Hematopoietic multipotent progenitor cell treated with erythropoietin and hydrocortisone succinate and interleukin-3 and kit ligand, for 15 days (in vitro differentiated cells): ENCODE data around the gene STX4.

Experiments
- DNase-seq: peaks from one replicate; pipeline ENCODE4 v3.0.0-alpha.2; 2015; ENCODE audit warnings: low spot score

STX4 gene

GRCh38 chr16:31032736-31033708 is at the start of gene STX4:
Gene STX4, plus strand, starts transcription at chr16:31033558. Its CDS starts 248 bp downstream, at chr16:31033806.
- peak; percentile 99 for DNase-seq

DNA sequence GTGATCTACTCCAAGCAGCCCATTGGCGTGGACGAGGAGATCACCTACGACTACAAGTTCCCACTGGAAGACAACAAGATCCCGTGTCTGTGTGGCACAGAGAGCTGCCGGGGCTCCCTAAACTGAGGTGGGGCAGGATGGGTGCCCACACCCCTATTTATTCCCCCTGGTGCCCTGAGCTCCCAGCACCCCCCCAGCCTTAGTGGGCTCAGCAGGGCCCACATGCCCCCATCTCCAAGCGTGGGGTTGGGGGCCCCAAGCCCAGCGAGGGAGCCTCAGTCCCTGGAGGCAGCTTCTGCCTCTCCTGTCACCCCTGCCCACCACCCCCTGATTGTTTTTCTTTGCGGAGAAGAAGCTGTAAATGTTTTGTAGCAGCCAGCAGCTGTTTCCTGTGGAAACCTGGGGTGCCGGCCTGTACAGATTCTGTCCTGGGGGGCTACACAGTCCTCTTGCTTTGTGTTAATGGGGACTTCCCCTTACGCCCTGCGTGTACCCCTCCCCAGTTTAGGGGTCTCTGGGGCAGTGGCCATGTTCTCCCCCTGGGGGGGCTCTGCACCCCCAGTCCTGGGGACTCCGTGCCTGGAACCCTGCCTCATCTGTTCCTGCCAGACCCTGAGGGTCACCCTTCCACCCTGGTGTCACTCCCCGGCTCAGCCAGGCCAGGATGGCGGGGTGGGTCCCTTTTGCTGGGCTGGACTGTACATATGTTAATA is 49.3 kb upstream of the STX4 start:
- no peak for DNase-seq

DNA sequence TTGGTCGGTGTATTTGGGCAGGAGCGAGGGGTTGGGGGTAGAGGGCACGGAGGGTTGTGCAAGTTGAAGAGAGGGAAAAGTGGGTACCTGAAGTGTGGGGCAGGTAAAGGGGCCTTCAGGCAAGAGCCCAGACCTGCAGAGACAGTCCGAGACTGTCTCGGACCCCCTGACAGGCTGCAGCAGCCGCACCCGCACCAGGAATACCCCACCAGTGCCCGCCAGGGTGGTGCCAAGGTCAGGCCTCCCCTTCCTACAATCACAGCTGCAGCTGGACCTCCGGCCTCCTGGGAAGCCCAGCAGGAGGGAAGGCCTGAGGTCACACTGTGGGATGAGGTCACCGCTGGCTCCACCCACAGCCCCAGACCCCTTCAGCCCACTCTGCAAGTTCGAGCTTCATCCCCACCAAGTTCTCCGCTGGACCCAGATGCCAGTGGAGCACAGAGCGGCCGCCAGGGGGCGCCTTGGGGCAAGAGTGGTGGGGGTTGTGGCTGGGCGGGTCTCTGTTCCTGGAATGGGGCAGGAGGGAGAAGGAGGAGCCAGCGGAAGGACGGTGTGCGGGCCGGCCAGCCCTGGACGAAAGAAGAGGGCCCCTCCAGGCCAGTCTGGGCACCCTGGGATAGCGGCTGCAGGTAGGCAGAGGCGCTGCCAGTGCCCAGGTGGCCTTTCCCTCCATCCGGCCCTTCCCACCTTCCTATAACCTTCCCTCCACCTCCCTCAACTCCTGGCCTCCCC is 48.5 kb upstream of the STX4 start, which contains the start of gene HSD3B7:
Gene HSD3B7, plus strand, starts transcription at position 539 of the 732 bp plus-strand sequence. CDS start 452 bp downstream, outside the sequence.
- DNase-seq, result peak; percentile 86

DNA sequence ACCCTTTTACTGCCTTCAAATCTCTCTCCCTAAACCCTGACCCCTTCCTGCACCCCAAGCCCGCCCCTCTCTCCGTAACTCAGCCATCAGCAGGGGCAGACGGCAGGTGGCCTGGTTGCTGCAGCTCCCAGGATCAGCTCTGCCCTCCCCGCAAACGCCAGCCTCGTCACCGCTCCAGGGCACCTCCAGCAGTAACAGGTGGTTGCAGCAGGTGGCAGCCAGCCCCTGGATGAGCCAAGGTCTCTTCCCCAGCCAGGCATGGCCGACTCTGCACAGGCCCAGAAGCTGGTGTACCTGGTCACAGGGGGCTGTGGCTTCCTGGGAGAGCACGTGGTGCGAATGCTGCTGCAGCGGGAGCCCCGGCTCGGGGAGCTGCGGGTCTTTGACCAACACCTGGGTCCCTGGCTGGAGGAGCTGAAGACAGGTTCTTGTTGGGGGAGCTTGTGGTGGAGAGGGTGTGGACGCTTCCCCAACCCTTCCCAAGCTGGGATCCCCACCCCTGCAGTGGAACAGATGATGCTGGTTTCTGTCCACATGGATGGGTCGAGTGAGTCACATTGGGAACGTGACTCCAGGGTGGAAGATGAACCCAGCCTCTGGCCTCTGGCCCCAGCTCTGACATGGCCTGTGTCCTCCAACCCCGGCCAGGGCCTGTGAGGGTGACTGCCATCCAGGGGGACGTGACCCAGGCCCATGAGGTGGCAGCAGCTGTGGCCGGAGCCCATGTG is 47.8 kb upstream of the STX4 start:
- no peak for DNase-seq

DNA sequence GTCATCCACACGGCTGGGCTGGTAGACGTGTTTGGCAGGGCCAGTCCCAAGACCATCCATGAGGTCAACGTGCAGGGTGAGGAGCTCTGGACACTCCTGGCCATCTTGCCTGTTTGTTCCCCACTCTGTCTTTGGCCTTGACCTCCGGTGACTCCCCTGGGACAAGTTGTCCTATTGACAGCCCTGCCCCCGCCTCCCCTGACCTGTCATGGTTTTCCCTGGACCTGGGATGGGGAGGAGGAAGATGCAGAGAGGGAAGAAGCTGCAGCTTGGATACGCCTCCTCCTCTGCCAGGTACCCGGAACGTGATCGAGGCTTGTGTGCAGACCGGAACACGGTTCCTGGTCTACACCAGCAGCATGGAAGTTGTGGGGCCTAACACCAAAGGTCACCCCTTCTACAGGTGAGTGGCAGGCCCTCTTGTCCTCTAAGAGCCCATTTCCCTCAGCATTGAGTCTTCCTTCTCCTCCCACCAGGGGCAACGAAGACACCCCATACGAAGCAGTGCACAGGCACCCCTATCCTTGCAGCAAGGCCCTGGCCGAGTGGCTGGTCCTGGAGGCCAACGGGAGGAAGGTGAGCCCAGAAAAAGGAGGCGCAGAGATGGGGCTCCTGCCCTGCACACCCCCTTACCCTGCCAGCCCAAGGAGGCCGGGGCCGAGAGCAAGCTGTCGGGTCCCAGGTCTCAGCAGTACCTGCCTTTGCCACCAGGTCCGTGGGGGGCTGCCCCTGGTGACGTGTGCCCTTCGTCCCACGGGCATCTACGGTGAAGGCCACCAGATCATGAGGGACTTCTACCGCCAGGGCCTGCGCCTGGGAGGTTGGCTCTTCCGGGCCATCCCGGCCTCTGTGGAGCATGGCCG is 47.0 kb upstream of the STX4 start:
- DNase-seq, result no peak

DNA sequence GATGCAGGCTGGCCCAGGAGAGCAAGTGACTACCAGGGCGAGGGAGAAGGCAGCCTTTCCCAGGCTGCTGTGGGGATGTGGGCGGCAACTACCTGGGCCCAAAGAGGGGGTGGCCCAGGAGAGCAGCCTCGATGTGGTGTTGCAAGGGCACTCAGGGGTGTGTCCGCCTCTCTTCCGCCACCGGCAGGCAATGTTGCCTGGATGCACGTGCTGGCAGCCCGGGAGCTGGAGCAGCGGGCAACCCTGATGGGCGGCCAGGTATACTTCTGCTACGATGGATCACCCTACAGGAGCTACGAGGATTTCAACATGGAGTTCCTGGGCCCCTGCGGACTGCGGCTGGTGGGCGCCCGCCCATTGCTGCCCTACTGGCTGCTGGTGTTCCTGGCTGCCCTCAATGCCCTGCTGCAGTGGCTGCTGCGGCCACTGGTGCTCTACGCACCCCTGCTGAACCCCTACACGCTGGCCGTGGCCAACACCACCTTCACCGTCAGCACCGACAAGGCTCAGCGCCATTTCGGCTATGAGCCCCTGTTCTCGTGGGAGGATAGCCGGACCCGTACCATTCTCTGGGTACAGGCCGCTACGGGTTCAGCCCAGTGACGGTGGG is 45.7 kb upstream of the STX4 start:
- DNase-seq, result no peak

- DNase-seq, result no peak
These were observed 43.8 kb upstream of the STX4 start for GRCh38 chr16:30989469-30990047.

DNA sequence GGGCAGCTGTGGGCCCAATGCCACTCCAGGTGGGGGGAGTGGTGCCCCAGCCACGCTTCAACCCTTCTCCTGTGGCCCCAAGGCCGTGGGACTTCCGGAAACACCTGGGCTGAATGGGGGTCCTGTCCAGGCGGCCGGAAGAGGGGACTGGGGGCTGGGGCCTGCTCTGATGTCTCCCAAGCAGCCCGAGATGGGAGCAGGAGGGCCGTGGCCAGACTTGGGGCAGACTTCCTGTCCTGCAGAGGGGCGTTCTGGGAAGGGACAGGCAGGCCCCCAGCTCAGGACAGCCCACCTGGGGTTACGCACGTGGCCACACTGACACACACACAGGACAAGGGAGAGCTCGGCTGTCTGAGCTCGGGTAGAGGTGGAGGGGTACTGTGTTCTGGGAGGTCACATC is 43.3 kb upstream of the STX4 start:
- no peak for DNase-seq

GRCh38 chr16:30991052-30991451 is 42.3 kb upstream of the STX4 start:
- no peak for DNase-seq

DNA sequence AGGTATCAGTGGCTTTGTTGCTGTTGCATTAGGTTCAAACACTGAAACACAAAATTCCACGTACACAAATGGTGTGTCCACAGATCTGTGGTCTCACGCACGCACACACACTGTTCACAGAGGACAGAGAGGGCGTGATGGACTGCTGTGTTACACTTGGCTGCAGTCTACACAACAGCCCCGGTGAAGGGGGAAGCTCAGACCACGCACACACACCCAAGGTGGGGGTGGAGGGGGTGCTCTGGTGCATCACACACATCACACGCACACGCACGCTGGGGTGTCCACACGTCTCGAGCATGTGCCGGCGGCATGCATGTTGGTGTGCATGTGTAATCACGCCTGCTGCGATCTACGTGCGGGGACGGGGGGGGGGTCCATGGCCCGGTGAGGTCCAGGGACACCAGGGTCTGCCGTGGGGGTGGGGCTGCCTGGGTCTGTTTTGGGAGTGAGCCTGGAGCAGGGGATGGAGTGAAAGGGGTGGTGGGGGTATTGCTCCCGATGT is 41.0 kb upstream of the STX4 start:
- no peak for DNase-seq

DNA sequence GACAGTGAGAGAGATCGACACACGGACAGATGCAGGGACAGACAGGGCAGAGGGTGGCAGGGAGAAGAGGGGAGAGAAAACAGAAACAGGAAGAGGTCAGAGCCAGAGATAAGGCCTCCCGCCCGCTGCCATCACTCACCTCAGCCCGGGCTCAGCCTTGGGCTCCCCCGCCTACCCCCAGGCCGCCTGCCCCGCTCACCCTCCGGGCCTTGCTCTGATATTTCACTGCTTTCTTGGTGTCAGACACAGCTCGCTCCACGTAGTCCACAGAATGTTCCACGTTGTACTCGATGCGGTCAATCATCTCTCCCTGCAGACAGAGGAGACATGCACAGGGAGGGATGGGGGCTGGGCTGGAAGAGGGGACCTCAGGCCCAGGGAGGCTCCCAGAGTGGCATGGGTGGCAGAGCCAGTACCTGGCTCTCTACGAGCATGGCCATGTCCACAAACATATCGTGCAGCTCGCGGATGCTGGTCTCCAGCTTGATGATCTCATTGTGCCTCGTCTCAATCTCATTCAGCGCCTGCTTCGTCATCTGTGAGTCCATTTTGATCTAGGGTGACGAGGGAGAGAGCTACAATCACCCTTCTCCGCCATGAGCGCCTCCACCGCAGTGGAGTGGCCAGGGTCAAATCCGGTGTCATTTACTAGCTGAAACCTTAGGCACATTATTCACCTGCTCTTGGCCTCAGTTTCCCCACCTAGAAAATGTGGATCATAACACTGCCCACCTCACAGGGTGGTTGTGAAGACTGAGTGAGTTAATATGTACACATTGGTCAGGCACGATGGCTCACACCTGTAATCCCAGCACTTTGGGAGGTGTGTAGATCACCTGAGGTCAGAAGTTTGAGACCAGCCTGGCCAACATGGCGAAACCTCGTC is 40.2 kb upstream of the STX4 start:
- no peak for DNase-seq

DNA sequence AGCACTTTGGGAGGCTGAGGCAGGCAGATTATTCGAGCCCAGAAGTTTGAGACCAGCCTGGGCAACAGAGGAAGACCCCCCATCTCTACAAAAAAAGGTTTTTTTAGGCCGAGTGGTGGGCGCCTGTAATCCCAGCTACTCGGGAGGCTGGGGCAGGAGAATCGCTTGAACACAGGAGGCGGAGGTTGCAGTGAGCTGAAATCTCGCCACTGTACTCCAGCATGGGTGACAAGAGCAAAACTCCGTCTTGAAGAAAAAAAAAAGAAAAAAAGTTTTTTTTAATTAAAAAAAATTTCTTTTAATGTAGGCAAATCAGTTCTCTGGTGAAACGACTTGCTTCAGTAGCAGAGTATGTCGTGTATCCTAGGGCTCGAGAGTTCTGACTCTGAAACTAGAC is 37.4 kb upstream of the STX4 start:
- no peak for DNase-seq

DNA sequence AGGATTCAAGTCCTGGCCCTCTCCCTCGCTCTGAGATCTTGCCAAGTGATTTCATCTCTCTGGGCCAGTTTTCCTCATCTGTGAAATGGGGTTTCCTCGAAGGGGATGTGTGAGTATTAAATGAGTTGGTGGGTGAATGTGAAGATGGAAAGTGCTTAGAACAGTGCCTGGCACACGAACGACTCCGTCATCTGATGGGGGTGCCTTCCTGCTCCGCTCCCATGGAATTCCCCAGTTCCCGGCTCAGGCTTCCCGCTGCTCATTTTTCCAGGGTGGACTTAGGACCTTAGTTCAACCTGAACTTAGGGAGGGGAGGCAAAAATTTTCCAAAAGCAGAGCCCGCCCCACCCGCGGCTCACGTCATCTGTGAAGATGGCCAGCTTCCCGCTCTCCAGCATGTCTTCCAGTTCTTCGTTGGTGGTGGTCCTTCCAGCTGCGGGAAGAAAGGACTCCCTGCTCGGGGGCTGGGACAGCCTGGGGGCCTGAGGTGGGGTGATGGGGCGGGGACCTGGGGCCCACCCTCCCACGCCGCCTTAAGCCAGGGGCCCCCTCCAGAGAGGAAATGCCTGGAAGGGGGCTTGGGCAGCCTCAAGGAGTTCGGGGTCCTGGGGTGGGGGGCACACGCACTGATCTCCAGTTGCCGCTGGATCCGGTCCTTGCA is 36.9 kb upstream of the STX4 start:
- no peak for DNase-seq

GRCh38 chr16:30996985-30997724 is 36.2 kb upstream of the STX4 start:
- peak; percentile 80 for DNase-seq

DNA sequence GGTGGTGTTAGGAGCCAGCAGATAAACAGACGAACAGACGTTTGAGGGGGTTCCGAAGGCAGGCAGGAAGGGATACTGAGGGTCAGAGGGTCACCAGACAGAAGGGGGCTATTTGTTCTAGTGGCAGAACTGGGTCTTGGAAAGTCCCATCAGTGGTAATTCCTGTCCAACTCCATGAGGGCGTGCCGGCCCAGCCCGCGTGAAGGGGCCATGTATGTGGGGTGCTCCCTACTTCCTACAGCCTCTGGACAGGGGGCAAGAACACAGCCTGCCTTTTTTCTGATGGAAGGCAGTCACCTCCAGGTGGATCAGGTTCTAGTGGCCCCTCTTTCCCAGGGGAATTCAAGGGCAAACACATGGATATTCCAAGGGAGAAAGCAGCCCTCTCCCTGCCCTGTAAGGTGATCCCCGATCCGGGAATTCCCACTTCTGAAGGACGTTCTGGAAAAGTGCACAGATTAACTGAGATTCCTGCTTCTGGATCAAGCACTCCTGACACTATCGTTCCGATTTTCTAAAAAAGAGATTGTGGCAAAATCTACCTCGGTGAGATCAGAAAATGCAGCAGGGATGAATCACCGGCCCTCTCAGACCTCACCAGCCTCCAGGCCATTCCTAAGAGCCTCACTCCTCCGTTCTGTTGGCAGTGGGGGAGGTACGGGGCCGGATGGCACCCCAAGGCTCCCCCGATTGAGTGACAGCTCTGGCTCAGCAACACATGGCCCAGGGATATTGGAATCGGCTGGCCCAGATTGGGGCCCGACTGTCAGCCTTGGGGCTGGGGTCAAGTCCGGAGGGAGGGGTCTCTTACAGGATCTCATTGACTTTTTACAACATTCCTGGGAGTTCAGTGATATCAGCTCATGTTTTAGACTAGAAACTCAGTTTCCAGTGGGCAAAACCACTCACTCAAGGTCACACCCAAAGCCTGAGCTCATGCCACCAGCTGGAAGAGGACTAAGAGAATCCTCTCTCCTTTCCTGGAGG is 35.3 kb upstream of the STX4 start:
- no peak for DNase-seq
